ENCODE measurements around the gene HSPA1L. TPM values are rescaled to one million over a fixed set of nuclear protein-coding genes. Genes with fewer than 3 reads are reported as not detected.
"Not testable (repeated sequence)": the region's sequence is repeated elsewhere in the genome, so short reads cannot be mapped to it uniquely, and the experiment has no call there.

Gene HSPA1L
- total RNA-seq, result 5.2 TPM

DNA sequence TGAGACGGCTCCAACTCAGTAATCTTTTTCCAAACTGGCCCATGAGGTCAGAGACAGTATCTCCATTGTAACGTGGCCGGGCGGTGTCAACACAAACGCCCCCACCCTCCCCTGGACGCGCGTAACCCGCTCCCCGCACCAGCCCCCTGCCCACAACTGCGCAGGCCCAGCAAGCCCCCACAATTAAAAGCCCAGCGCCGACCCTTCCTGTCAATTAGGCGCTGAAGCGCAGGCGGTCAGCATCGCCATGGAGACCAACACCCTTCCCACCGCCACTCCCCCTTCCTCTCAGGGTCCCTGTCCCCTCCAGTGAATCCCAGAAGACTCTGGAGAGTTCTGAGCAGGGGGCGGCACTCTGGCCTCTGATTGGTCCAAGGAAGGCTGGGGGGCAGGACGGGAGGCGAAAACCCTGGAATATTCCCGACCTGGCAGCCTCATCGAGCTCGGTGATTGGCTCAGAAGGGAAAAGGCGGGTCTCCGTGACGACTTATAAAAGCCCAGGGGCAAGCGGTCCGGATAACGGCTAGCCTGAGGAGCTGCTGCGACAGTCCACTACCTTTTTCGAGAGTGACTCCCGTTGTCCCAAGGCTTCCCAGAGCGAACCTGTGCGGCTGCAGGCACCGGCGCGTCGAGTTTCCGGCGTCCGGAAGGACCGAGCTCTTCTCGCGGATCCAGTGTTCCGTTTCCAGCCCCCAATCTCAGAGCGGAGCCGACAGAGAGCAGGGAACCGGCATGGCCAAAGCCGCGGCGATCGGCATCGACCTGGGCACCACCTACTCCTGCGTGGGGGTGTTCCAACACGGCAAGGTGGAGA, at the start of gene HSPA1L, which contains the start of gene HSPA1A:
Gene HSPA1L (minus strand): TSS at position 259 of the 814 bp plus-strand sequence. CDS start 3,311 bp downstream, outside the sequence.
Gene HSPA1A (plus strand): TSS at position 519 of the 814 bp plus-strand sequence. CDS start 214 bp downstream, at position 733.
- Histone ChIP-seq H3K9me3 (ENCODE audit: control insufficient read depth in 3 of 3, low read length in 3 of 3) (no peaks in the 10 kb centered on the region), H3K36me3 (ENCODE audit: control insufficient read depth in 3 of 3, insufficient read depth in 3 of 3, low read length in 3 of 3) (peaks cover 0 to 6% (median 0%) of the 10 kb centered on the region in 3 donors), H3K27ac (ENCODE audit: low read depth, low read length) (peak within 1 kb of the TSS; percentile 98), H3K4me1 (ENCODE audit: control insufficient read depth in 3 of 3, insufficient read depth in 3 of 3, low read length in 3 of 3) (peaks cover 21 to 29% (median 22%) of the 10 kb centered on the region in 3 donors), H3K9ac (ENCODE audit: low read depth in 1 of 3, low read length in 3 of 3) (peak within 1 kb of the TSS; percentile 90 to 94 (median 93)), H3K27me3 (ENCODE audit: control insufficient read depth in 3 of 3, insufficient read depth in 3 of 3, low read length in 3 of 3) (no peaks in the 10 kb centered on the region), H3K4me3 (ENCODE audit: low read length in 3 of 3) (peak within 1 kb of the TSS; percentile 85 to 91 (median 90))

DNA sequence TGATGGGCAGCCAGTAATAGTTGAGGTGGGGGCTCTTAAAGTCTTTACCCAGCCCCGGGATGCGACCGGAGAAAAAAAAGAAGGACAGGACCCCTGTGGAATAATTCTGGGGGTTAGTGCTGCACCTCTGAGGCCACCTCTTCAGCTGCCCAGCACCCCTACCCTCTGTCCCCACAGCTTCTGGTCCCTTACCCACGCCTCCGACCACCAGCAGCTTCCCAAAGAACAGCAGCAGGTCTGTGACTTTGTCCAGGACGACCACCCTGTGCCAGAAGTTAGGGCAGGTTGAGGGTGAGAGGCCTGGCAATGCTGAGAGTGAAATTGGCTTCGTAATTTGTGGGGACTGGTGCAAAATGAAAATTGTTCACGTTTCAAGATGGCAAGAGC, 49.7 kb upstream of the HSPA1L start:
- H3K9me3 ChIP-seq (ENCODE audit: control insufficient read depth in 3 of 3, low read length in 3 of 3), result no peaks in the 10 kb centered on the region

DNA sequence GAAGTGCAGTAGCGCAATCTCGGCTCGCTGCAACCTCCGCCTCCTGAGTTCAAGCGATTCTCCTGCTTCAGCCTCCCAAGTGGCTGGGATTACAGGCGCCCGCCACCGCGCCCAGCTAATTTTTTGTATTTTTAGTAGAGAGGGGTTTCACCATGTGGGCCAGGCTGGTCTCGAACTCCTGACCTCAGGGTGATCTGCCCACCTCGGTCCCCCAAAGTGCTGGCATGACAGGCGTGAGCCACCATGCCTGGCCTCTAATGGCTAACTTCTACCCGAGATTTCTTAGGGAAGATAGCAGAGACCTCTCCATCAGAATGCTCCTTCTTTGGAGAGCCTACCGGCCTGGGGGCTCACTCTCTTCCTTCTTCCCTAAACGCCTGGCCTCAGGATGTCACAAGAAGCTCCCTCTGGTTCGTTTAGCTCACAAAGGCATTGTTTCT, 49.1 kb upstream of the HSPA1L start:
- H3K9me3 ChIP-seq (ENCODE audit: control insufficient read depth in 3 of 3, low read length in 3 of 3); H3K27me3 ChIP-seq (ENCODE audit: control insufficient read depth in 3 of 3, insufficient read depth in 3 of 3, low read length in 3 of 3): not testable (repeated sequence)
- Histone ChIP-seq H3K4me3 (ENCODE audit: low read length in 3 of 3) (peak overlapping the region; percentile 81 to 86 (median 86)), H3K4me1 (ENCODE audit: control insufficient read depth in 3 of 3, insufficient read depth in 3 of 3, low read length in 3 of 3) (peaks cover 21 to 26% (median 22%) of the 10 kb centered on the region in 3 donors), H3K27ac (ENCODE audit: low read depth, low read length) (peak overlapping the region; percentile 82), H3K36me3 (ENCODE audit: control insufficient read depth in 3 of 3, insufficient read depth in 3 of 3, low read length in 3 of 3) (peaks cover 17 to 20% (median 17%) of the 10 kb centered on the region in 3 donors), H3K9ac (ENCODE audit: low read depth in 1 of 3, low read length in 3 of 3) (peak overlapping the region; percentile 65 to 72 (median 71))

More for the DNA sequence above, 49.7 kb upstream of the HSPA1L start:
- Histone ChIP-seq H3K27ac (ENCODE audit: low read depth, low read length) (no peak overlapping the region), H3K9ac (ENCODE audit: low read depth in 1 of 3, low read length in 3 of 3) (no peak overlapping the region), H3K36me3 (ENCODE audit: control insufficient read depth in 3 of 3, insufficient read depth in 3 of 3, low read length in 3 of 3) (peaks cover 10 to 13% (median 11%) of the 10 kb centered on the region in 3 donors), H3K27me3 (ENCODE audit: control insufficient read depth in 3 of 3, insufficient read depth in 3 of 3, low read length in 3 of 3) (peaks cover 0 to 3% (median 0%) of the 10 kb centered on the region in 3 donors), H3K4me3 (ENCODE audit: low read length in 3 of 3) (no peak overlapping the region), H3K4me1 (ENCODE audit: control insufficient read depth in 3 of 3, insufficient read depth in 3 of 3, low read length in 3 of 3) (peaks cover 21 to 26% (median 22%) of the 10 kb centered on the region in 3 donors)

DNA sequence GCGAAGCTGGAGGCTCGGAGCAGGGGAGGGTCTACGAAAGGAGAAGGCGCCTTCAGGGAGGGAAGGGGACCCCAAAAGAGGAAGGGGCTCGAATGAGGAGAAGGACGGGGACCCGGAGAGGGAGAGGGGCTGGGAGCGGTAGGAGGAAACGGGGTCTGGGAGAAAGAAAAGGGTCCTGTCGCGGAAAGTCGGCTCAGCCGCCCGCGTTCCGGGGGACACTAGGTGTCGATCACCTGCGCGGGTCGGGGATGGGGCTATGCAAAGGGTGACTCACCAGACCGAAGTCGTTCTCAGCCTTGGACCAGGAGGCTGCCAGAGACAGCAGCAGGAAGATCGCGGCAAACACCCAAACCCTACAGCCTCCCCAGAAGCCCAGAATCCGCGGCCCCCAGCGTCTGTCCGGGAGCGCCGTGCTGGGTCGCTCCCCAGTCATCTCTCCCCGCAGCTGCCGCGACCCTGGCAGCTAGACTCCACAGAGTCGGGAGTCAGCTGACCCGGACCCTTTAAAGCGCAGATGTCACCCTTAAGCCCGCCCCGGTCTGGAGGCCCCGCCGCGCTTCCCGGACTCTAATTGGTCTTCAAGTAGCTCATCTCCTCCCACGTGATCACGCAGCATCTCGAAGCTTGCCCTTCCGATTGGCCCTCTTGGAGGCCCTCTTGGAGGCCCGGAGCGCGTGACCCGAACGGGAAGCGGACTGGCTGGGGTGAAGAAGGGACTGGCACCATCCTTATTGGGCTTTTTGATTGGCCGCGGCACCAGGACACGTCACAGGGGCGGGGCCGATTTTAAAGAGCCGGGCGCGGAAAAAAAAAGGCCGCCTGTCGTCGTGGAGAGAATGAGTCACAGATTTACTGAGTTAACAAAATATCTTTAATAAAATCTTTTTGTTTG, 47.5 kb upstream of the HSPA1L start, which contains the start of gene NEU1:
Gene NEU1 (minus strand): TSS at position 478 of the 892 bp plus-strand sequence. CDS start 45 bp downstream, at position 433.
- Histone ChIP-seq H3K4me3 (ENCODE audit: low read length in 3 of 3) (peak within 1 kb of the TSS; percentile 92 to 98 (median 98)), H3K9ac (ENCODE audit: low read depth in 1 of 3, low read length in 3 of 3) (peak within 1 kb of the TSS; percentile 93 to 99 (median 94)), H3K9me3 (ENCODE audit: control insufficient read depth in 3 of 3, low read length in 3 of 3) (no peaks in the 10 kb centered on the region), H3K27ac (ENCODE audit: low read depth, low read length) (peak within 1 kb of the TSS; percentile 93), H3K27me3 (ENCODE audit: control insufficient read depth in 3 of 3, insufficient read depth in 3 of 3, low read length in 3 of 3) (no peaks in the 10 kb centered on the region), H3K36me3 (ENCODE audit: control insufficient read depth in 3 of 3, insufficient read depth in 3 of 3, low read length in 3 of 3) (peaks cover 21 to 28% (median 27%) of the 10 kb centered on the region in 3 donors), H3K4me1 (ENCODE audit: control insufficient read depth in 3 of 3, insufficient read depth in 3 of 3, low read length in 3 of 3) (peaks cover 21 to 26% (median 22%) of the 10 kb centered on the region in 3 donors)

DNA sequence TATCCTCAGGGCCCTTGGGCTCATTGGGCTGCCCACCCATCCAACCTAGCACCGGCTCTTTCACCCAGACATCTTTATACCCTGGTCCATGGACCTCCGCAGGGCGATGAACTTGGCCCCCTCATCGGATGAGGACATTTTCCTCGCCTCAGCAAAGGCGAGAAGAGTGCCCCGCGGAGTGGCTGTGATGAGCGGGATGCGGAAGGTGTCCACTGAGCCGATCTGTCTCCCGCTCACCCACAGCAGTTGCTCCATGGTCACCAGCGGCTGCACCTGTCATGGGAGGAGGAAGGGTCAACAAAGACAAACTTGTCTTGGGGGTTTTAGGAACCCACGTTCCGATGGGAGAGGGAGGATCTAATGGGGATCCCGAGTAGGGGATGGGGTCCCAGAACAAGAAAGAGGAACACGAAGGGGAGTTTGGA, 46.8 kb upstream of the HSPA1L start:
- peak overlapping the region; percentile 92 to 98 (median 98) for H3K4me3 ChIP-seq (ENCODE audit: low read length in 3 of 3)
- H3K9ac ChIP-seq (ENCODE audit: low read depth in 1 of 3, low read length in 3 of 3), result peak overlapping the region; percentile 93 to 99 (median 94)
- no peaks in the 10 kb centered on the region for H3K27me3 ChIP-seq (ENCODE audit: control insufficient read depth in 3 of 3, insufficient read depth in 3 of 3, low read length in 3 of 3)
- peak overlapping the region; percentile 93 for H3K27ac ChIP-seq (ENCODE audit: low read depth, low read length)
- H3K4me1 ChIP-seq (ENCODE audit: control insufficient read depth in 3 of 3, insufficient read depth in 3 of 3, low read length in 3 of 3), result peaks cover 21 to 26% (median 22%) of the 10 kb centered on the region in 3 donors
- H3K36me3 ChIP-seq (ENCODE audit: control insufficient read depth in 3 of 3, insufficient read depth in 3 of 3, low read length in 3 of 3), result peaks cover 24 to 34% (median 33%) of the 10 kb centered on the region in 3 donors
- H3K9me3 ChIP-seq (ENCODE audit: control insufficient read depth in 3 of 3, low read length in 3 of 3), result no peaks in the 10 kb centered on the region

DNA sequence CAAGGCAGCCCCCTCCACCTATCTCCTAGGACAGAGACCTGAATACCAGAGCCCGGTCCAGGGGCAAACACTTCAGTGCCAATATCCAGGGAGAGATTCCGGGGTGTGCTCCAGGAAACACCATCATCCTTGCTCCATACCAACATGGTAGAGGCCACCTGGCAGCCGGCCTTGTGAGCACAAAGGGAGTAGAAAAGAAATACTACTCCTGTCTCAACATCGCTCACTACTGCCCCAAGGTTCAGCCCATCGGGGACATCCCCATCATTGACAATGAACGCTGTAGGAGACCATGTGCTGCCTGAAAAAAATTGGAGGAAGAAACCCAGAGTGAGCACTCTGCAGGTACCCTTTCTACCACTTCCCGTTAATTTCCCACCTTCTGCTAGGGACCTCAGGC, 46.1 kb upstream of the HSPA1L start:
- H3K36me3 ChIP-seq (ENCODE audit: control insufficient read depth in 3 of 3, insufficient read depth in 3 of 3, low read length in 3 of 3), result peaks cover 24 to 34% (median 34%) of the 10 kb centered on the region in 3 donors
- no peak overlapping the region for H3K9ac ChIP-seq (ENCODE audit: low read depth in 1 of 3, low read length in 3 of 3)
- H3K27me3 ChIP-seq (ENCODE audit: control insufficient read depth in 3 of 3, insufficient read depth in 3 of 3, low read length in 3 of 3), result no peaks in the 10 kb centered on the region
- no peak overlapping the region for H3K4me3 ChIP-seq (ENCODE audit: low read length in 3 of 3)
- H3K27ac ChIP-seq (ENCODE audit: low read depth, low read length), result no peak overlapping the region
- H3K4me1 ChIP-seq (ENCODE audit: control insufficient read depth in 3 of 3, insufficient read depth in 3 of 3, low read length in 3 of 3), result peaks cover 21 to 26% (median 22%) of the 10 kb centered on the region in 3 donors
- no peaks in the 10 kb centered on the region for H3K9me3 ChIP-seq (ENCODE audit: control insufficient read depth in 3 of 3, low read length in 3 of 3)

DNA sequence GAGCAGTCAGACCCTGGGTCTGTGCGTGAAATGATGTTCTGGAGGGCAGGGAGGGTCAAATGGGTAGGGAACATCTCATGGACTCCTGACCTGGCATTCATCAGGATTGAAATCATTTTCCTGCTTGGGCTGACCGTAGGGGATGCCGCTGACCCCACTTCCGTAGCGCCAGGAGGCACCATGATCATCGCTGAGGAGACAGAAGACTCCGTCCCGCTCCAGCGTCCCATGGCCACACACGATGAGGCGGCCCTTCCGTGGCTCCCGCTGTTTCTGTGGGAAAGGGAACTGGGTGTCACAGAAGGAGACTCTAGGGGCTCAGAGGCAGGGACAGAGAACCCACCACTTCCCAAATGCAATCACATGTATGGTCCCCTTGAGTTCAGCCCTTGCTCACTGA, 45.3 kb upstream of the HSPA1L start:
- no peak overlapping the region for H3K9ac ChIP-seq (ENCODE audit: low read depth in 1 of 3, low read length in 3 of 3)
- H3K27ac ChIP-seq (ENCODE audit: low read depth, low read length), result no peak overlapping the region
- no peak overlapping the region for H3K4me3 ChIP-seq (ENCODE audit: low read length in 3 of 3)
- H3K27me3 ChIP-seq (ENCODE audit: control insufficient read depth in 3 of 3, insufficient read depth in 3 of 3, low read length in 3 of 3), result no peaks in the 10 kb centered on the region
- peaks cover 24 to 34% (median 34%) of the 10 kb centered on the region in 3 donors for H3K36me3 ChIP-seq (ENCODE audit: control insufficient read depth in 3 of 3, insufficient read depth in 3 of 3, low read length in 3 of 3)
- no peaks in the 10 kb centered on the region for H3K9me3 ChIP-seq (ENCODE audit: control insufficient read depth in 3 of 3, low read length in 3 of 3)
- peaks cover 21 to 26% (median 22%) of the 10 kb centered on the region in 3 donors for H3K4me1 ChIP-seq (ENCODE audit: control insufficient read depth in 3 of 3, insufficient read depth in 3 of 3, low read length in 3 of 3)

DNA sequence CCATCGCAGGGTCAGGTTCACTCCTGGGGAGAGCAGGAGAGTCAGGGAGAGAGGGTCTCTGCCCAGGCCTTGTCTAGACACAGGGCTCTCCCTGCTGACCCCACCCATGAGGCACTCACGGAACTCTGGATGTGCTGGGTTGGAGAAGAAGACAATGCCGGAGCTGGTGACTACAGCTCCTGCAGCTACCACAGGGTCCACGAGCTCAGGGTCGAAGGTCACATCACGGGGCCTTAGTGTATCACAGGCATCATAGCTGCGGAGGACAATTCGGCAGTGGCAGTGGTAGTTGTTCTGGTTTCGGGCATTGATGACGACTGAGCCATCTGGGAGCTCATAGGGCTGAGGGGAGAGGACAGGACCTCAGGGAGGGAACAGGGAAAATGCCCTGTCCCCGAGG, 44.8 kb upstream of the HSPA1L start:
- H3K9me3 ChIP-seq (ENCODE audit: control insufficient read depth in 3 of 3, low read length in 3 of 3), result no peaks in the 10 kb centered on the region
- peaks cover 24 to 34% (median 34%) of the 10 kb centered on the region in 3 donors for H3K36me3 ChIP-seq (ENCODE audit: control insufficient read depth in 3 of 3, insufficient read depth in 3 of 3, low read length in 3 of 3)
- H3K4me3 ChIP-seq (ENCODE audit: low read length in 3 of 3), result no peak overlapping the region
- H3K27ac ChIP-seq (ENCODE audit: low read depth, low read length), result no peak overlapping the region
- peaks cover 21 to 26% (median 22%) of the 10 kb centered on the region in 3 donors for H3K4me1 ChIP-seq (ENCODE audit: control insufficient read depth in 3 of 3, insufficient read depth in 3 of 3, low read length in 3 of 3)
- H3K9ac ChIP-seq (ENCODE audit: low read depth in 1 of 3, low read length in 3 of 3), result no peak overlapping the region
- no peaks in the 10 kb centered on the region for H3K27me3 ChIP-seq (ENCODE audit: control insufficient read depth in 3 of 3, insufficient read depth in 3 of 3, low read length in 3 of 3)

DNA sequence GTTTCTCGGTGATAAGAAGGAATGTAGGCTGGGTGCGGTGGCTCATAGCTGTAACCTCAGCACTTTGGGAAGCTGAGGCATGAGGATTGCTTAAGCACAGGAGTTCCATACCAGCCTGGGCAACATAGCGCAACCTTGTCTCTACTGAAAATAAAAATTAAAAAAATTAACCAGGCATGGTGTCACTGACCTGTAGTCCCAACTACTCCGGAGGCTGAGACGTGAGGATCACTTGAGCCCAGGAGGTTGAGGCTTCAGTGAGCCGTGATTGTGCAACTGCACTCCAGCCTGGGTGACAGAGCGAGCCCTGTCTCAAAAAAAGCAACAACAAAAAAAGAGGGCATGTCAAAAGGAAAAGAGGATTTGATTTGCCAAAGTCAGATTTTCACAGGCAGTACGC, 43.6 kb upstream of the HSPA1L start:
- Histone ChIP-seq H3K27me3 (ENCODE audit: control insufficient read depth in 3 of 3, insufficient read depth in 3 of 3, low read length in 3 of 3) (no peaks in the 10 kb centered on the region), H3K9ac (ENCODE audit: low read depth in 1 of 3, low read length in 3 of 3) (no peak overlapping the region), H3K4me3 (ENCODE audit: low read length in 3 of 3) (no peak overlapping the region), H3K27ac (ENCODE audit: low read depth, low read length) (no peak overlapping the region), H3K36me3 (ENCODE audit: control insufficient read depth in 3 of 3, insufficient read depth in 3 of 3, low read length in 3 of 3) (peaks cover 24 to 34% (median 34%) of the 10 kb centered on the region in 3 donors), H3K9me3 (ENCODE audit: control insufficient read depth in 3 of 3, low read length in 3 of 3) (no peaks in the 10 kb centered on the region), H3K4me1 (ENCODE audit: control insufficient read depth in 3 of 3, insufficient read depth in 3 of 3, low read length in 3 of 3) (peaks cover 14 to 18% (median 17%) of the 10 kb centered on the region in 3 donors)

All from skeletal muscle tissue (tissue), 4 donors.